Endothelial cell of umbilical vein (primary cell): Measurements from ENCODE around the gene GNG3. TPM values are rescaled to one million over a fixed set of nuclear protein-coding genes. Genes with fewer than 3 reads are reported as not detected.

Experiments used
- BruUV-seq: library from RNA; stranded (reverse); fragments of 400-500 nt; replicated peaks from 2 replicates; lab custom pipeline; 2021; lab: Mats Ljungman, UMichigan
- CTCF ChIA-PET: fragments of 300-600, 350-600 bp; sonication (Branson Sonifier 250); formaldehyde crosslinking; loops from one replicate; lab custom pipeline; 2021; ENCODE audit warnings: antibody characterized with exemption, inconsistent platforms; lab: Charles Lee
- POLR2A ChIA-PET: fragments of 300-600, 350-600 bp; sonication (Branson Sonifier 250); formaldehyde crosslinking; loops from one replicate; lab custom pipeline; 2021; ENCODE audit warnings: antibody characterized with exemption, inconsistent platforms; lab: Charles Lee
- DNase-seq: peaks from one replicate; pipeline ENCODE4 v3.0.0-alpha.2; 2011; ENCODE audit warnings: low read depth, low spot score
- FAIRE-seq: peaks from 2 replicates; lab custom pipeline; 2011; peaks lifted over from hg19 to GRCh38; lab: Jason Lieb, UNC
- H2AFZ ChIP-seq: 2 replicates; pipeline ENCODE4 v1.6.0; 2012; ENCODE audit warnings: low read depth, low read length, control low read depth, inconsistent platforms
- H3K27ac ChIP-seq: 2 replicates; pipeline ENCODE4 v1.5.1; 2011; ENCODE audit warnings: low read depth, mild to moderate bottlenecking, control low read depth, low read length, moderate library complexity; ENCODE audit not compliant: insufficient read depth
- H3K27me3 ChIP-seq, 2 experiments: 2 replicates each; pipeline versions ENCODE4 v1.6.0 to v1.6.1; 2011; ENCODE audit warnings: low read length in 2 of 2, mixed read lengths in 1 of 2; ENCODE audit not compliant: control insufficient read depth in 2 of 2, insufficient read depth in 2 of 2
- H3K36me3 ChIP-seq, 2 experiments: 2 replicates in 1 of 2; 3 replicates in 1 of 2; pipeline ENCODE4 v1.5.1; 2011; ENCODE audit warnings: low read length in 2 of 2, mild to moderate bottlenecking in 1 of 2, moderate library complexity in 1 of 2; ENCODE audit not compliant: control insufficient read depth in 2 of 2, insufficient read depth in 2 of 2; ENCODE audit errors: extremely low read depth in 1 of 2
- H3K4me1 ChIP-seq: 3 replicates; pipeline ENCODE4 v1.5.1; 2011; ENCODE audit warnings: mild to moderate bottlenecking, low read length; ENCODE audit not compliant: control insufficient read depth, insufficient read depth; ENCODE audit errors: extremely low read depth
- H3K4me2 ChIP-seq: 2 replicates; pipeline ENCODE4 v1.6.1; 2011; ENCODE audit warnings: low read length, control low read depth, mixed read lengths; ENCODE audit not compliant: insufficient read depth
- H3K4me3 ChIP-seq, 3 experiments: fragments of 200-600 bp in 1 of 3; sonication (generic), shearing (Covaris generic) in 1 of 3; replicated peaks in 1 of 3; 2 replicates each; pipeline ENCODE4 v1.5.1; 2011 to 2016; ENCODE audit warnings: control low read depth in 3 of 3, low read length in 3 of 3, mild to moderate bottlenecking in 2 of 3, inconsistent platforms in 1 of 3, low read depth in 1 of 3, moderate library complexity in 1 of 3; ENCODE audit not compliant: insufficient read depth in 1 of 3
- H3K79me2 ChIP-seq: 2 replicates; pipeline ENCODE4 v1.6.0; 2012; ENCODE audit warnings: low read length, inconsistent platforms; ENCODE audit not compliant: control insufficient read depth, insufficient read depth
- H3K9ac ChIP-seq: replicated peaks from 2 replicates; pipeline ENCODE3; 2011; ENCODE audit warnings: low read length, control low read depth; ENCODE audit not compliant: insufficient read depth; ENCODE audit errors: extremely low read depth
- H3K9me1 ChIP-seq: replicated peaks from 3 replicates; pipeline ENCODE4 v1.6.0; 2011; ENCODE audit warnings: mild to moderate bottlenecking, low read length; ENCODE audit not compliant: control insufficient read depth, insufficient read depth; ENCODE audit errors: extremely low read depth
- H3K9me3 ChIP-seq: replicated peaks from 2 replicates; pipeline ENCODE4 v1.5.1; 2012; ENCODE audit warnings: low read length, inconsistent platforms; ENCODE audit not compliant: control insufficient read depth, insufficient read depth
- H4K20me1 ChIP-seq: replicated peaks from 2 replicates; pipeline ENCODE3; 2011; ENCODE audit warnings: mild to moderate bottlenecking, low read length; ENCODE audit not compliant: control insufficient read depth, insufficient read depth; ENCODE audit errors: extremely low read depth
- FOS ChIP-seq: IDR thresholded peaks from 2 replicates; pipeline ENCODE4 v1.6.1; 2011; ENCODE audit warnings: mild to moderate bottlenecking, low read length, moderate library complexity, borderline replicate concordance; ENCODE audit not compliant: insufficient read depth
- GATA2 ChIP-seq: IDR thresholded peaks from 2 replicates; pipeline ENCODE4 v1.7.0; 2011; ENCODE audit warnings: low read depth, mild to moderate bottlenecking, moderate library complexity, mixed read lengths, low read length; ENCODE audit not compliant: insufficient read length, insufficient read depth
- dilution Hi-C: fragments of 300-500 bp; cut with MboI; formaldehyde crosslinking; loops from one replicate; pipeline ENCODE4 v1.15.0; 2019; ENCODE audit warnings: low sequenced_read_pairs; ENCODE audit not compliant: extremely low pct_ligation_motif_present
- intact Hi-C: fragments of 100-400 bp; cut with micrococcal nuclease; formaldehyde crosslinking; loops from one replicate; pipeline ENCODE4 v1.10.0; 2022
- polyA plus RNA-seq, 4 experiments: library from polyadenylated mRNA; depleted of rRNA in 3 of 4; stranded (reverse) in 3 of 4; unstranded in 1 of 4; fragments of >200 nt; gene quantifications; 2 replicates each; pipeline versions ENCODE4 v1.2.1 to v1.2.3, GENCODE V29; 2011 to 2012; ENCODE audit warnings: missing spikeins in 1 of 4
- total RNA-seq: library from RNA; stranded (reverse); gene quantifications from 2 replicates; pipeline ENCODE4 v1.2.3, GENCODE V29; 2021
- TF ChIP-seq, protein P1 (sequence below), 2 donors: IDR thresholded peaks; 1 replicate in 1 of 2; 2 replicates in 1 of 2; pipeline ENCODE4 v1.5.1; 2011; ENCODE audit warnings: low read length in 2 of 2, mild to moderate bottlenecking in 2 of 2, moderate library complexity in 2 of 2, control low read depth in 1 of 2, inconsistent platforms in 1 of 2, low read depth in 1 of 2; ENCODE audit not compliant: insufficient read depth in 1 of 2; ENCODE audit errors: extremely low read depth in 1 of 2
- TF ChIP-seq, protein P2 (sequence below): IDR thresholded peaks from 2 replicates; pipeline ENCODE4 v1.6.1; 2011; ENCODE audit not compliant: insufficient read depth, insufficient read length

The GNG3 gene
- total and polyA plus RNA-seq, 2 donors (not counting 3 experiments of a cell fraction or from before 2014, with no cell fraction given) = not detected

DNA sequence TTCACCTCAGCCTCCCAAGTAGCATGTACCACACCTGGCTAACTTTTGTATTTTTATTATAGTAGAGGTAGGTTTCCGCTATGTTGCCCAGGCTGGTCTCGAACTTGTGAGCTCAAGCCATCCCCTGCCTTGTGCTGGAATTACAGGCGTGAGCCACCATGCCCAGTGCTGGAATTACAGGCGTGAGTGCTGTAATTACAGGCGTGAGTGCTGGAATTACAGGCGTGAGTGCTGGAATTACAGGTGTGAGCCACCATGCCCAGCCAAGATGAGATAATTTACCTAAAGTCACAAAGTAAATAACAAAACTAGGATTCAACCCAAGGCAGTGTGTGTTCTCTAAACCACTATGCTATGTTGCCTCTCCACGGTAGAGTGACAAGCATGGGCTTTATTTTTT, 25.0 kb upstream of the GNG3 start:
- no peak for FAIRE-seq
- no peaks in the 10 kb centered on the region for H3K9me3 ChIP-seq
- no peak overlapping the region for H3K4me2 ChIP-seq
- H3K4me3 ChIP-seq = no peak overlapping the region
- H3K27ac ChIP-seq = no peak overlapping the region
- no peak overlapping the region for H3K9ac ChIP-seq
- CTCF ChIA-PET = interaction anchor here (1.4 to 3.9 kb wide), 2 partner anchors 10 to 11 kb away, joined by 3 to 118 read pairs; partner anchors contain the start of genes LBHD1, LRRN4CL and UQCC3
- H3K9me1 ChIP-seq = no peaks in the 10 kb centered on the region
- POLR2A ChIA-PET = no interaction called here
- TF ChIP-seq FOS (no peak), GATA2 (no peak)
- TF ChIP-seq, protein P1, sequence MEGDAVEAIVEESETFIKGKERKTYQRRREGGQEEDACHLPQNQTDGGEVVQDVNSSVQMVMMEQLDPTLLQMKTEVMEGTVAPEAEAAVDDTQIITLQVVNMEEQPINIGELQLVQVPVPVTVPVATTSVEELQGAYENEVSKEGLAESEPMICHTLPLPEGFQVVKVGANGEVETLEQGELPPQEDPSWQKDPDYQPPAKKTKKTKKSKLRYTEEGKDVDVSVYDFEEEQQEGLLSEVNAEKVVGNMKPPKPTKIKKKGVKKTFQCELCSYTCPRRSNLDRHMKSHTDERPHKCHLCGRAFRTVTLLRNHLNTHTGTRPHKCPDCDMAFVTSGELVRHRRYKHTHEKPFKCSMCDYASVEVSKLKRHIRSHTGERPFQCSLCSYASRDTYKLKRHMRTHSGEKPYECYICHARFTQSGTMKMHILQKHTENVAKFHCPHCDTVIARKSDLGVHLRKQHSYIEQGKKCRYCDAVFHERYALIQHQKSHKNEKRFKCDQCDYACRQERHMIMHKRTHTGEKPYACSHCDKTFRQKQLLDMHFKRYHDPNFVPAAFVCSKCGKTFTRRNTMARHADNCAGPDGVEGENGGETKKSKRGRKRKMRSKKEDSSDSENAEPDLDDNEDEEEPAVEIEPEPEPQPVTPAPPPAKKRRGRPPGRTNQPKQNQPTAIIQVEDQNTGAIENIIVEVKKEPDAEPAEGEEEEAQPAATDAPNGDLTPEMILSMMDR (IDR thresholded peaks at IDR 0.05; ENCODE audit: extremely low read depth in 1 of 2, insufficient read depth in 1 of 2, low read depth in 1 of 2, low read length in 2 of 2) = no peak
- TF ChIP-seq, protein P2, sequence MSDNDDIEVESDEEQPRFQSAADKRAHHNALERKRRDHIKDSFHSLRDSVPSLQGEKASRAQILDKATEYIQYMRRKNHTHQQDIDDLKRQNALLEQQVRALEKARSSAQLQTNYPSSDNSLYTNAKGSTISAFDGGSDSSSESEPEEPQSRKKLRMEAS = no peak
- H3K36me3 ChIP-seq = peaks cover 0 to 4% of the 10 kb centered on the region in 2 experiments
- H3K27me3 ChIP-seq = no peaks in the 10 kb centered on the region
- no peak overlapping the region for H2AFZ ChIP-seq
- peaks cover 12% of the 10 kb centered on the region for H3K79me2 ChIP-seq
- dilution Hi-C loops = no loop called here
- no peaks in the 10 kb centered on the region for H4K20me1 ChIP-seq
- no TSS peak for BruUV-seq
- intact Hi-C loops = no loop called here
- peaks cover 11% of the 10 kb centered on the region for H3K4me1 ChIP-seq
- no peak for DNase-seq
